IMR-90 (cell line): ENCODE measurements around the gene PLEKHG1.

Experiments
- BHLHE40 ChIP-seq: fragments of 150-350 bp; IDR thresholded peaks from 2 replicates; pipeline ENCODE4 v1.6.1; 2016; ENCODE audit warnings: mild to moderate bottlenecking, low read depth, low read length
- CEBPB ChIP-seq: IDR thresholded peaks from 2 replicates; pipeline ENCODE4 v1.6.1; 2012; ENCODE audit warnings: low read depth, low read length, improper control_type of control experiment
- CTCF ChIP-seq: conservative IDR thresholded peaks from 2 replicates; pipeline ENCODE4 v1.5.1; 2012; ENCODE audit warnings: mild to moderate bottlenecking, low read depth, low read length, improper control_type of control experiment
- FOS ChIP-seq: fragments of 150-350 bp; IDR thresholded peaks from 2 replicates; pipeline ENCODE4 v1.6.1; 2016; ENCODE audit warnings: low read depth, low read length
- MAZ ChIP-seq: IDR thresholded peaks from 2 replicates; pipeline ENCODE4 v1.6.1; 2012; ENCODE audit warnings: low read depth, mild to moderate bottlenecking, low read length, improper control_type of control experiment, moderate library complexity, borderline replicate concordance
- POLR2A ChIP-seq: IDR thresholded peaks from 2 replicates; pipeline ENCODE4 v1.6.1; 2012; ENCODE audit warnings: mild to moderate bottlenecking, low read depth, low read length
- RFX5 ChIP-seq: IDR thresholded peaks from 2 replicates; pipeline ENCODE4 v1.8.0; 2012; ENCODE audit warnings: low read depth, mild to moderate bottlenecking, low read length, moderate library complexity

DNA sequence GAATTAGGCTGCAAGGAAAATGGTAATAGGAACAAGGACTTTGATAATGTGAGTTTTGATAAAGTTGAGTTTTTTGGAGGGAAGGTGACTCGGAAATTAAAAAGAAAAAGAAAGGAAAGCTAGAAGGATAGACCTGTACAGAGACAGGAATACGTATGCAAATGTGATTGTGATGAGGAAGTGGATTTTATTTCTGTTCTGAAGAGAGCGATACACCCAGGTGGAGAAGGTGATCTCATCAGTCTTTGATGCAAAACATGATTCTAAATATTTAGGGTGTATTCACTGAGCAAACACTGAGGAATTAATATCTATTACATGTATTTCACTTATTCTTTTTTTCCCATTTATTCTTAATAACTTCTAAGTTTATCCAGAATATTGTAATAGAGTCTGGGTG lies 9.2 kb upstream of the PLEKHG1 start:
- TF ChIP-seq FOS (no peak), CTCF (no peak), BHLHE40 (no peak), POLR2A (no peak), MAZ (no peak), CEBPB (no peak), RFX5 (no peak)
